Stimulated activated naive CD8-positive, alpha-beta T cell treated with anti-CD3 and anti-CD28 coated beads, Interleukin-15, Interleukin-2, amounts not matched to agents 100 U/mL and 50 U/mL, for 24 hours (primary cell): ENCODE measurements around the gene SCIN.

Experiments used
- ATAC-seq: fragments of 150-1000 bp; cut with Tn5 transposase; one replicate; pipeline ENCODE4 v1.10.0; 2021
- DNase-seq: peaks from one replicate; pipeline ENCODE4 v3.0.0; 2021

Gene SCIN

GRCh38 chr7:12567015-12567414 lies 3.5 kb upstream of the SCIN start:
- ATAC-seq (no peak), DNase-seq (no peak)

- no peak for ATAC-seq
- no peak for DNase-seq
Measured at GRCh38 chr7:12569673-12570072, 847 bp upstream of the SCIN start.

GRCh38 chr7:12570168-12570533 lies 369 bp upstream of the SCIN start:
- DNase-seq = no peak
- no peak for ATAC-seq

GRCh38 chr7:12571691-12572090 lies 1.2 kb downstream of the SCIN start:
- ATAC-seq (no peak), DNase-seq (no peak)

- no peak for DNase-seq
- no peak for ATAC-seq
Measured at GRCh38 chr7:12572941-12573575, 2.5 kb downstream of the SCIN start.

- DNase-seq (no peak), ATAC-seq (no peak)
Measured at GRCh38 chr7:12573885-12574284, 3.4 kb downstream of the SCIN start.

GRCh38 chr7:12578930-12579640 lies 8.6 kb downstream of the SCIN start:
- ATAC-seq (no peak), DNase-seq (no peak)

GRCh38 chr7:12581897-12582296 lies 11.4 kb downstream of the SCIN start:
- no peak for ATAC-seq
- no peak for DNase-seq

- no peak for DNase-seq
- no peak for ATAC-seq
Measured at GRCh38 chr7:12582362-12582761, 11.8 kb downstream of the SCIN start.

GRCh38 chr7:12583176-12583575 lies 12.7 kb downstream of the SCIN start:
- DNase-seq (no peak), ATAC-seq (no peak)

GRCh38 chr7:12583922-12584321 lies 13.4 kb downstream of the SCIN start:
- DNase-seq (no peak), ATAC-seq (no peak)

- DNase-seq (no peak), ATAC-seq (no peak)
Measured at GRCh38 chr7:12584930-12585329, 14.4 kb downstream of the SCIN start.

- DNase-seq = no peak
- no peak for ATAC-seq
Measured at GRCh38 chr7:12586271-12586670, 15.8 kb downstream of the SCIN start.

GRCh38 chr7:12588259-12588904 lies 17.9 kb downstream of the SCIN start:
- no peak for DNase-seq
- no peak for ATAC-seq

GRCh38 chr7:12590559-12590958 lies 20.0 kb downstream of the SCIN start:
- DNase-seq (no peak), ATAC-seq (no peak)

GRCh38 chr7:12594122-12594897 lies 23.8 kb downstream of the SCIN start:
- ATAC-seq = no peak
- DNase-seq = no peak

GRCh38 chr7:12595148-12595547 lies 24.6 kb downstream of the SCIN start:
- no peak for ATAC-seq
- no peak for DNase-seq

GRCh38 chr7:12596225-12596790 lies 25.8 kb downstream of the SCIN start:
- DNase-seq (no peak), ATAC-seq (no peak)

GRCh38 chr7:12601302-12601869 lies 30.9 kb downstream of the SCIN start:
- DNase-seq (no peak), ATAC-seq (no peak)

GRCh38 chr7:12607134-12607533 lies 36.6 kb downstream of the SCIN start:
- ATAC-seq (no peak), DNase-seq (no peak)

- ATAC-seq (no peak), DNase-seq (no peak)
Measured at GRCh38 chr7:12609561-12609960, 39.0 kb downstream of the SCIN start.

GRCh38 chr7:12610899-12611298 lies 40.4 kb downstream of the SCIN start:
- DNase-seq = no peak
- ATAC-seq = no peak
